T follicular helper cell (primary cell): ENCODE measurements around the gene SEC16A.
A peak's percentile ranks its signal among the peaks of the same experiment; 100 is the strongest.

Experiments
- DNase-seq: peaks from one replicate; pipeline ENCODE4 v3.0.0-alpha.2; 2020; ENCODE audit warnings: low read depth

Gene SEC16A

GRCh38 chr9:136485049-136486045, 2.5 kb upstream of the SEC16A start:
- DNase-seq: peak; percentile 75

GRCh38 chr9:136484153-136485048, 1.6 kb upstream of the SEC16A start:
- peak; percentile 22 for DNase-seq

GRCh38 chr9:136483589-136484152, 831 bp upstream of the SEC16A start:
- peak; percentile 89 for DNase-seq

- DNase-seq: no peak
Observed at GRCh38 chr9:136482046-136482792, 621 bp downstream of the SEC16A start.

GRCh38 chr9:136481558-136481957, 1.3 kb downstream of the SEC16A start:
- DNase-seq: no peak

- no peak for DNase-seq
Observed at GRCh38 chr9:136476369-136477150, 6.3 kb downstream of the SEC16A start.

- DNase-seq: no peak
Observed at GRCh38 chr9:136474974-136475865, 7.6 kb downstream of the SEC16A start.

GRCh38 chr9:136474021-136474640, 8.7 kb downstream of the SEC16A start:
- no peak for DNase-seq

GRCh38 chr9:136473354-136473721, 9.5 kb downstream of the SEC16A start:
- no peak for DNase-seq

- DNase-seq: no peak
Observed at GRCh38 chr9:136472640-136473353, 10.0 kb downstream of the SEC16A start.

- no peak for DNase-seq
Observed at GRCh38 chr9:136471802-136472487, 10.9 kb downstream of the SEC16A start.

GRCh38 chr9:136470792-136471469, 11.9 kb downstream of the SEC16A start:
- DNase-seq: no peak

GRCh38 chr9:136470356-136470755, 12.5 kb downstream of the SEC16A start:
- no peak for DNase-seq

- no peak for DNase-seq
Observed at GRCh38 chr9:136467766-136468165, 15.1 kb downstream of the SEC16A start.

GRCh38 chr9:136466155-136466541, 16.7 kb downstream of the SEC16A start:
- DNase-seq: no peak

- no peak for DNase-seq
Observed at GRCh38 chr9:136465500-136466154, 17.2 kb downstream of the SEC16A start.

GRCh38 chr9:136464241-136464640, 18.6 kb downstream of the SEC16A start:
- no peak for DNase-seq
